Stimulated activated CD8-positive, alpha-beta memory T cell treated with anti-CD3 and anti-CD28 coated beads, Interleukin-4, amount 100 ng/mL, for 48 hours (primary cell): ENCODE data around the gene NEK10.
A peak's percentile ranks its signal among the peaks of the same experiment; 100 is the strongest.
"Not testable (repeated sequence)": the region's sequence is repeated elsewhere in the genome, so short reads cannot be mapped to it uniquely, and the experiment has no call there.

ENCODE experiments used
- DNase-seq: peaks from one replicate; pipeline ENCODE4 v3.0.0-alpha.2; 2020

Gene NEK10

DNA sequence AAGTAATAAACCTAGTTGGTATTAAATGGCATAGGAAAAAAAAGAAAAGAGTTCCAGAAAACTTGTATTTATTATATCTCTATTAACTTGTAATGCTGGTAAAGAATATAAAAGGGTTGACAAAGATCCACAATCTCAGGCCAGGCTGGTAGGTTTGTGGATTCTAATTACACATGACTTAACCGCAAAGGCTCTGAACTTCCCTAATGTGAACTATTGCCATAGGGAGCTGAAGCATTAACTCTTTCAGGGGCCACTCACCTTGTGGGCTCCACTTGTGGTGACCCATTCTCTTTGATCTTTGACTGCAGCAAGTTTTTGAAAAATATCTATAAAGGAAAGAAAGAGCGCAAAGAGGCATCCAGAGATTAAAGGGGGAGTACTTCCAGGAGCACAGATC is 58.5 kb downstream of the NEK10 start:
- no peak for DNase-seq

DNA sequence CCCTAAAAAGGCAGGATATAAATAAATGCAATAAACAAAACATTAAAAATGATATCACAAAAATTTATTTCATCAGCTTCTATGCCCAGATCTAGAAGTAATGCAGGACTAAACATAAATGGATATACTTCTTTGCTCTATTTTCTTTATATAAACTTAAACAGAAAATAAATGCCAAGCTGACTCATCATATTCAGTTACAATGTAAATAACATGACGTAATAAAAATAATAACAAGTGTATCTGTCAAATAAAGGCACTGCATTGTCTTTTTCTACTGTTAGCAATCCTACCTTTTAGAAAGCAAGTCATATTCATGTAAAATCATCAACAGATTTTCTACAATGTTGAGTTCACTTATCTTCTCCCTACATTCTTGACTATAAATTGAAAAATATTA is 61.6 kb downstream of the NEK10 start:
- DNase-seq, result no peak

DNA sequence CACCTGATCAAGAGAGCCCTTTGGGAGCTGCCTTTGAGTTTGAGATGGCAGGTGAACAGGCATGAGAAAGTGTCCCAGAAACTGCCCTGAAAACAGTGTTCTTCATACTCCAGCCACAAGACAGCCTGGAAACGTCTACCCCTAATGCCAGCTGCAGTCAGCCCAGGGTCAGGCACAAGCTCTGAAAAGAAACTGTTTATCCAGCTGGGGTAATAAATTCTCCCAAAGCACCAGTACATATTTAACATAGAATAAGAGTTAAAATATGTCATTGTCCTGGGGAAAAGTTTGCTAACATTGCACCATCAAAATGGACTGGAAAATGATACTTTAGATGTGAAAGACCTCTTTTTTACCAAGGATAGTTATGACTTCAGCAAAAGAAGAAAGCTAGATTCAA is 66.3 kb downstream of the NEK10 start:
- DNase-seq, result no peak

DNA sequence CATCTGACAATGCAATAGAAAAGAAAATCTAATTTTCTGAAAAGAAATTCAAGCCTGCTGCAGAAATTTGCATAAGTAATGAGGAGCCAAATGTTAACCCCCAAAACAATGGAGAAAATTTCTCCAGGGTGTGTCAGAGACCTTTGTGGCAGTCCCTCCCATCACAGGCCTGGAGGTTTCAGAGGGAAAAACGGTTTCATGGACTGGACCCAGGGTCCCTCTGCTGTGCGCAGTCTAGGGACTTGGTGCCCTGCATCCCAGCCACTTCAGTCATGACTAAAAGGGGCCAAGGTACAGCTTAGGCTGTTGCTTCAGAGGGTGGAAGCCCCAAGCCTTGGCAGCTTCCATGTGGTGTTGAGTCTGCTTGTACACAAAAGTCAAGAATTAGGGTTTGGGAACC is 70.2 kb downstream of the NEK10 start:
- not testable (repeated sequence) for DNase-seq

DNA sequence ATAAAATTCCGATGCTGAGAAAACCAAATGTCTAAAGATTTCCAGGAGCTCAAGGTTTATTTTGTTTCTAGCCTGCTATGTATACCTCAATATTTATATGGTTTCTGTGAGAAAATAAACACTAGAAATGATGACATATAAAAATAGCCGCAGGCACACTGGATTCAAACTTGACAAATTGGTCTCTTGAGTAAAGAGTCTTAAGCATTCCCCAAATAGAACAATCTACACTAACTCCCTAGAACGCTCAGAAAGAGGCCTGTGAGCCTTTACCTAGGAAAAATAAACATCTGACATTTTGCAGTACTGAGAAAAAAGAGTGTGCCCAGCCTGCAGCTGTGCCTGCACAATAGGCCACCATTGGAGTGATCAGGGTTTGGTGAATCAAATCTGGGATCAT is 75.2 kb downstream of the NEK10 start:
- DNase-seq, result no peak

DNA sequence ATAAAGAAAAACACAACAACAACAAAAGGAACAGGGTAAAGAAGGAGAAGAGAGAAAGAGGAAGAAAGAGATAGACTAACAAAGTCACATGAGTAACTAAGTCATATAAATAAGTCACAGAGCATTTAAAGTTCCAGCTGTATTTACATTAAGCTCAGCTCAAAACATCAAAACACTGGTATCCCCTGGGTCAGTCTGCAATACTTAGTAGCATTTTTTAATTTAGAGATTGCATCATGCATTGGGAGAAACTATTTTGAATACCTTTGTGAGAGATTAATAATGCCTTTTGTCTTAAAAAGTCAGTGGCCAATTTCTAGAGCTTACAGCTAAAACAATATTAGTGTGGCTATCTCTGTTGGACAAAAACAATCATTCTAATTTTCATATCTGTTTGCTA is 78.4 kb downstream of the NEK10 start:
- no peak for DNase-seq

DNA sequence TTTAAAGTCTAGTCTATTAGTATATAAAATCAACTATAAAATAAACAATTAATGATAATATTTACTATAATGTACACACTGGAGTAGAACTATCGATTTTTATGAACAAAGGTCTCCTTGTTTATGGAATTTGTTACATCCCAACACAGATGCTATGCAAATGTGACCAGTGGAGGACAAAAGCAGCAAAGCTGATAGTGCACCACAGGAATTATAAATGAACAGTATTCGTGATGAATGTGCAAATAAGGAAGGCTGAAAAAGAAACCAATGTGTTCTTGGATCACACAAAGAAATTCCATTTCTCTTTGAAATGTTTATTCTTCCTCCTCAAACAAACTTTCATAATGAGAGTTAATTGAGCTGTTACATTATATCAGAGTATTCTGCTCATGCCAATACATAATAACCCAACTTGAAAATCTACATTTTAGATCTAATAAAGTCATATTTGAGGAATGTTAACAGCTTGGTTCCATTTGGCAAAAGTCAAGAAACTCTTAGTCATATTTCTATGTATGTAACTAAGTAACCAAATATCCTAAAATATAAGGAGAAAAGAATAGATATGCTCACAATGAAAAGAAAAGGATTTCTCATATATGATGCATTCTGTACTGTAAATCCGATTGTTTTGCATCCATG is 79.3 kb downstream of the NEK10 start:
- no peak for DNase-seq

DNA sequence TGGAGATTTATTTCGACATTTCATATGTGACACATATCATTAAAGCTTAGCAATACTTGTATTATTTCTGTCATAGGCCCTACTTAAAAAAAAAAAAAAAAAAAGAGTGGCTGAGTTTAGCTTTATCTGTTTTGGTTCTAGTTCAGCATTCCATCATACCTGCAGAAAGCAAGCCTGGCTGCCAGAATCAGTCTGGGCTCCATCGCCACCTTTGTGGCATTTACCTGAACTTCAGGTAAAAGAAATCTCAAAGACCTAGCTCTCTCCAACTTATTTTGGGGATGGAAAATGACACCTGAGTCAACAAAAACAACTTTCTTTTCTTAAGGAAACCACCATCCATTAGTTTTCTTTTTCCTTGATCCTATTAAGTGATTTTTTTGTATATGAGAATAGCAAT is 82.1 kb downstream of the NEK10 start:
- DNase-seq, result no peak

DNA sequence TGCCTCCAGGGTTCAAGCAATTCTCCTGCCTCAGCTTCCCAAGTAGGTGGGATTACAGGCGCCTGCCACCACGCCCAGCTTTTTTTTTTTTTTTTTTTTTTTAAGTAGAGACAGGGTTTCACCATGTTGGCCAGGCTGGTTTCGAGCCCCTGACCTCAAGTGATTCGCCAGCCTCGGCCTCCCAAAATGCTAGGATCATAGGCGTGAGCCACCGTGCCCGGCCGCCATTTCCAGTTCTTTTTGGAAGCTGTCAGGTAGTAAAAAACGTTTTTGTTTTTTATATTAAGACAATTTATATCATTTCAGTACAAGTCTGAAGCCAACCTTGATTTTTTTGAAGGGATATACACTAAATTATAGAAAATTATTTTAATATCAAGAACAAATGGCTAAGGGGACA is 82.7 kb downstream of the NEK10 start:
- DNase-seq, result not testable (repeated sequence)

DNA sequence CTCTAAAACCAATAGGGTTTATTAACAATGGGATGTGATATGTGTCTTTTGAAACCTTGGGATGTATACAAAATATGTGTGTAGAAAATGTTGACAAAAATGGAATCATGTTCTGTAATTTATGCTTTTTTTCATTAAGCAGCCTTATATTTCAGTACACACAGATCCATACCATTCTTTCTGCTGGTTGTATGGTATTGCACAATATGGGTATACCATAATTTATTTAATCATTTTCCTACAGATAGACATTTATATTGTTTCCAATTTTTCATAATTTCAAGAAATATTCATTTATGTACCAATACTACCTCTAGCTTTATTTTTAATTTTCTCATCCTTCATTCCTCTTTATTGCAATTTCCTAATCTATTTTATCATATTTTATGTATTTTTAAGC is 83.5 kb downstream of the NEK10 start:
- no peak for DNase-seq

DNA sequence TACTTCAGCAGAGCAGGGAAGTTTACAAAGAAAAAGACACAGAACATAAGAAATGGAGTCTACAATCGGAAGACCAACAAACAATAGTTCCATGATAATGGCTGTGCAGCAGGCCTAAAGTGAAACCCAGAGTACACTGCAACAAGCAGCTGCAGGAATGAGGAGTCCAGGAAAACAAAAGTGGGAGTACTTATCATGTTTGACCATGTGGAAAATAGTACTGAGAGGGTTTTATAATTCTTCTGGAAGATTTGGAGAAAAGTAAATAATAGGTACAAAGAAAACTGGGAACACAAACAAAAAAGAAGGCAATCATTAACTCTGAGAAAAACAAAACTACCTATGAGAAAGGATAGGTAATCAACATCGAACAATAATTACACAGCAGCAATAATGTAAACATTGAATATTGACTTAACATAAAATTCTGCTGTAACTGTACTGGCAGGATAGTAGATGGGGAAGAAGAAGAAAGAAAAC is 87.5 kb downstream of the NEK10 start:
- no peak for DNase-seq

DNA sequence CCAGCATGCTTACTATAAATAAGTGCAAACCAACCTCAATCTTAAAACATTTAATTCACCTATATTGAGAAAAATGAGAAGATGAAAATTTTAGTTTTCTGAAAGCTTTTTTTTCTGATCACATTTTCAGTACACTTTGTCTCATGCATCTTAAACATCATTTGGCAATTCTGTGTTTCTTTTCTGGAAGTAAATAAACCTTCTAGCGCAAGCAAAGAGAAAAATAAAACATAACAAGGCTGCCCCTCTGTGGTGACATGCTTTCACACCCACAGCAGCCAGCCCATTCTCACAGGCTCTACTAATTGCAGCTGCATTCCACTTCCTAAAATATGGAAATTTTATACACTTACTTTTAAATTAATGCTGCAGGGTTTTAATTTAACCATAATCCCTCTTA is 90.1 kb downstream of the NEK10 start:
- DNase-seq, result no peak

DNA sequence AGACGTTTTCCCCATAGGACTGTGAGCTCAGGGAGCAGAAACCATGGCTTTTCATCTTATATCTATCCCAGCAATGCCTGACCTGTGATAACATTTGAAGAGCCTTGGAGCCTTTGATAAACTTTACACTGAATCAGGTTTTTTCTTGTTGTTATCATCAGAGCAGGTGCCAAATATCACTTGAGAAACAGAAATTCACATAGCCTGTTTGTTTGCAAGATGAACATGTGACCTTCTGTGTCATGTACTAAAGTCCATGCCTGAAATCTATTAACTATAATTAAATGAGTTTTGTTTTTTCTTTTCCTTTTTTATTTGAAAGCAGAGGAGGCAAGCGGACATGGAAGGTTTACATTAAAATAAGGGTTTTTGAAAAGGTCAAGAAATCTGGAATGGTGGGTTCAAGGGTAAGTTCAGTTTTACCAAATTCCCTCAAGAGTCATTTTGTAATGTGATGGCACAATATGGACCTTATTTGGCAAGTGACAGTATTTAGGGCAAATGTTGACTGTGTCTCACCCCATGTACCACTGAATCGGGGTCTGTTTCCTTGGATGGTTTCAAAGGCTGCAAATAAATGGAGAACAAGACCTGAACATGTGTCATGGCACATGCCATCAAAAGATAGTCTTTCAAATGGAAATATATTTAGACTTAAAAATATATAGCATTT is 90.7 kb downstream of the NEK10 start:
- no peak for DNase-seq

DNA sequence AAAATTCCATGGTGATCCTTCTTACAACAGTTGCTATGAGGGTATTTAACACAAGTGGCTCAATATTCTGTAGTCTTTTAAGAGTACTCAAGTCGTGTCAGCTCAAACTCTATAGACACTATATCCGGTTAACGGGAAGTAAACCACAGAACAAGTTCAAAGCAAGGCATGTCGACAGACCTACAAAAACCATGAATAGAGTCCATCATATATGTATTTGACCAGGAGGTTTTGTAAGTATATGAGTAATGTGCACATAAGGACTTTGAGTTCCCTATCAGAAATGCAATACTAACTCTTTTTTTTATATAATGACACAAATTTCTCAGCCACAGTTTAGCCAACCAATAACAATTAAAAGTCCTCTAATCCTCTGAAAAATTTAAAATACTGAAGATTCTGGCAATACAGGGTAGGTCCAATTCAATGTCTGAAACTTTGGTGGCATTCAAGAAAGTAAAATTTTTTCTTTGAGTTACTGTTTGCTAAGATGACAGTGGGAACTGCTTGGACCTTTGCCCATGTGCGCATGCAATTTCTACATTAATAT is 93.7 kb downstream of the NEK10 start:
- no peak for DNase-seq

DNA sequence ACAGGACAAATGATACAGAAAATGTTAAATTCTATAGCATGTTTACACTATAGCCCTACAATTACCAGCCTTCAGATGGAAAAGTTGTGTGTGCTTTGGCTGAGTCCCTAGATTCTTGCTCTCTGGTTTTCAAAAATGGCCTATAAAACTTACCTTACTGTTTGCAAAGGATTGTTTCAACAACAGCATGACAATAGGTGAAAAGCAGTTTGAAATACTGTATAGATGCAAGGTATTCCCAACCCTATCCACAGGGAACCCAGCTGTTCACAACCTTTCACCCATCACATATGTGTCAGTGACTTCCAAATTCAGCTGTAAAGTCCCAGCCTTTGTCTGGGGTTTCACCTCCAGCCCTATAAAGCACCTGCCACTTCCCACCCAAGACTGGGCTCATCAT is 97.3 kb downstream of the NEK10 start:
- DNase-seq, result no peak

DNA sequence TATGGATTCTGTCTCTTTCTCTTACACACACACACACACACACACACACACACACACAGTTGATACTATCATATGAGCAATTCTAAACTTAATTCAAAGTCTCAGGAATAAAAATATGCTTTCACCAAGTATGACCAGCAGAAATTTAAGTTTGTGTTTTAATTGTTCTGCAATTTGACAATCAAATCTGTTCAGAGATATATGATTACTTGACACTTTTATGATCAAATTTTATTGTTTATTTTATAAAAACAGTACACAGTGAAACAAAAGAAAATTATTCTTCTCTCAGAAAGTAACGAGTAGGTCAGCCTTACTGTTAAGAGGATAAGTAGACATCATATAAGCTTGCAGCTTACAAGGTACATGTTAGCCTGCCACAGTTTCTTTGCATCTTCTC is 114.3 kb downstream of the NEK10 start:
- no peak for DNase-seq

DNA sequence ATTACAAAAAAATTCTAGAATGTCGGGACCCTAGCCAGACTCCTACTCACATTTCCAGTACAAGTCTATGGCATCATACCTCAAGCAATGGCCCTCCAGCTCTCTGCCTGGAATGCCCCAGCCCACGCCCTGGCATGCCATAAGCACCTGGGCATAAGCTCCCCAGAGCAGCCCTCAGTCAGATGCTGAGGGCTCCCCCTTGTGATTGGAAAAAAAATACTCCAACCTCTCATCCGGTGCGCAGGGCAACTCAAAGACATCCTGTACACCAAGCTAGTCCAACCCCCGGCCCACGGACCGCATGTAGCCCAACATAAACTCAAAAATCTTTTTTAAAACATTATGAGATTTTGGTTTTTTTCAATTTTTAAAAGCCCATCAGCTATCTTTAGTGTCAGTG is 115.4 kb downstream of the NEK10 start:
- DNase-seq, result peak; percentile 24

DNA sequence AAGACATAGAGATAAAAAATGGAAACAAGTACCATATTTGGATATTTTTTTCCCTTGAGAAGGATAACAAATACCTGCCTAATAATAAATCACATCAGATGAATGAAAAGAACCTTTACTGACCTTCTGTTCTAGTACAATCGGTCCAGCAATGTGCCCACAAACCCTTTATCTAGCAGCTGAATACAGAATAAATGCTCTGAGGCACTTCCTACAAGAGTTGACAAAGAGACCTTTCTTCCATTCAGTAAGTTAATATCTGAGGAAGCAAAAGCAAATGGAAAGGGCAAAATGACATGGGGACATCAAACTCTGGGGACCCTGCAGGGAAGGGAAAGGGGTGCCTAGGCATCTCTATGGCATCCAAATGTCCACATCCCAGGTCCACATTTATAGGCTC is 115.8 kb downstream of the NEK10 start:
- DNase-seq, result no peak

DNA sequence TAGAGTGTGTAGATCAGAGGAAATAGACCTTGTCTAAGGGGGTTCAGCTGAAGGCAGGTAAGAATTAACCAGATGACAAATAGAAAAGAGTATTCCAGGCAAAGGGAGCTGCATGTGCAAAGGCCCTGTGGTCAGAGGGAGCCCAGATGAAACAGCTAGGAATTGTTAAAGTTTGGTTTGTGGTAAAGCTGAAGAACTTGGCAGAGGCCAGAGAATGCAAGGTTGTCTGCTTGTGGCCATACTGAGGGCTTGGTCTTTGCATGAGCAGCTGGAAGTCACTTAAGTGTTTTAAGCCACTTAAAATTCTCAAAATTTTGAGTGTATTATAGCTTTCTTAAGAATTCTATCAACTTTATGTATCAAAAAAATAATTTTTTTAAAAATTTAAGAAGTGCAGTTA is 116.5 kb downstream of the NEK10 start:
- DNase-seq, result no peak

DNA sequence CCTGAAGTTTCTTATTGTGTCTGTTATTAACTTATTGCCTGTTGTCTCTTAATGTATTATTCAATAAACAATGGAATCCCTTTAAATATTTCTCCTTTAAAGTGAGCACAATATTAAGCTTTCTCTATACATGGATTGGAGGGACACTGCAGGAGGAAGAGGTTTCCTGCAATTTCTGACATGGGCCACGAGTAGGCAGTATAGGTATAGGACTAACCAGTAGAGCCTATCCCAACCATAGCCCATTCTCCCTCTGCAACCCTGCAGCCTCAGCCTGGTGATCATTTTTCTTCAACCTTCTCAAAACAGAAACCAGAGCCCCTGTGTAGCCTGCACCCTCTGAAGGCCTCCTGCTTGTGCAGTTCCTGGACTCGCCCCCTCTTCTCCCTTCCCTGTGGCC is 124.8 kb downstream of the NEK10 start:
- no peak for DNase-seq

DNA sequence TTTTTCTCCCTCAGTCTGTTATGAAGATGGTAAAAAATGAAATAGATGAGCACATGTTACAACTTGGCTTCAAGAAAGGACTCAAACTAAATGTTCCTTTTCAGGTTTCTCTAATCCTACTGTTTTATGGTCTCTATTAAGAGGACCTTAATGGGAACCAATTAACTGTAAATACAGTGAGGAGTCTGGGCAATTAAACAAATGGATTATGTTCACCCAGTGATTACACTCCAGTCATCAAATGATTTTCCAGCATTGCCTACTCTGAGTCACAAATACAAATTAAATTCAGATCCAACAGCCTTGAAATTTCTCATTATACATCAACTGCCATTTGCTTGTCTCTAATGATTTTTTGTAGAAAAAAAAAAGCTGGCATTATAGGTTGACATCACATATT is 129.2 kb downstream of the NEK10 start:
- DNase-seq, result no peak

DNA sequence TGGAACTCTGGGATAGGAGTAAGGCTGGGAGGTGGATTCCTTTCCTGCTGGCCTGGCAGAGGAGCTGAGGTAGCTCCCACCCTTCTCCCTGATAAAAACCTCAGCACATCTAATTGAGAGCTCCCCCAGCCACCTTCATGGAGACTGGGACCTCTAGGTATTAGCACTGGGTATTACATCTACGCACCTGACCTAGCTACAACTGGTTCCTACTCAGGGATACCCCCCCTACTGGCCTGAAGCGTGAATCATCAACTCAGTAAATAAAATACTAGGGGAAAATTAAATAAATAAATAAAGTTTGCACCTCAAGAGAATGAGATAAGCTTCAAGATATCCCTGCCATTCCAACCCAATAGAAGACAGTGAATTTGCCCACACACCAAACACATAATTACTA is 140.4 kb downstream of the NEK10 start:
- no peak for DNase-seq

DNA sequence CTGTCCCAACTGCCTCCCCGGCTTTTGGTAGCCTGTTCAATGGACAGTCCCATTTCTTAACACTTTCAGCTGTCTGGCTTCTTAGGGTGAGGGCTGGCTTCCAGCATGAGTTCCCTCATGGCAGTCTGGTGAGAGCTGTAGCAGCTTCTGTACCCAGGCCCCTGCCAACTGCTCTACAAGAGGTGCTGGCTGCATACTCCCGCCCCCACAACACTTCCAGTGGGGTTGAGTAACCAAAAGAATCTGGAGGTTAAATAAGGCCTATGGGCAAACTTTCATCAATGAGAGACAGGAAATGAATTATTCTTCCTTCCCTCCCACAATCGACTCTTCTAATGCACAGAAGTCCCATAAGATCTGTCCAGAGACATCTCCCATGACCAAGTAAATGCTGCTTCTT is 145.0 kb downstream of the NEK10 start:
- DNase-seq, result no peak

DNA sequence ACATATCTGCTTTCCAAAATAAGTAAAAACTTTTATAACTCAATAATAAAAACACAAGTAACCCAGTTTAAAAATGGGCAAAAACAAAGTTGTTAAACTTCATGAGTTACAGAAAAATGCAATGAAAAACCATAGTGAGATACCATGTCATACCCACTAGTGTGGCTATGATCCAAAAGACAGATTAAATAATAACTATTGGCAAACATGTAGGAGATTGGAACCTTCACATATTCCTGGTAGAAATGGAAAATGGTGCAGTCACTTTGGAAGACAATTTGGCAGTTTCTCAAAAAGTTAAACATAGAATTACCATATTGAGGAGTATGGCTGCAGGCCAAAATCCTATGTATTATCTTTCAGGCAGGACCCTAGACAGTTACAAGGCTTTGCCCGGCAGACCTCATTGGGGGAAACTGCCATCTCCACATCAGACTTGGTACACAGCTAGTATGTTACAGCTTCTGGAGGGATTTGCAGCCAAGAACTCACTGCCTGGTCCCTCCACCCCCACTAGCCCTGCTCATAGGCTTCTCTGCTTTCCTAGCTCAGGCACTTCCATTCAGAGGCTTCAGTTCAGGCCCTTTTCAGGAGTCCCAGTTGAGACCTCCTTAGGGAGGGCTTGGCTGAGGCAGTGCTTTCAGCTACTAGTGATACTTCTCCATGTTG is 147.8 kb downstream of the NEK10 start:
- DNase-seq, result no peak
